ENCODE results near the gene SRR.

The SRR gene

DNA sequence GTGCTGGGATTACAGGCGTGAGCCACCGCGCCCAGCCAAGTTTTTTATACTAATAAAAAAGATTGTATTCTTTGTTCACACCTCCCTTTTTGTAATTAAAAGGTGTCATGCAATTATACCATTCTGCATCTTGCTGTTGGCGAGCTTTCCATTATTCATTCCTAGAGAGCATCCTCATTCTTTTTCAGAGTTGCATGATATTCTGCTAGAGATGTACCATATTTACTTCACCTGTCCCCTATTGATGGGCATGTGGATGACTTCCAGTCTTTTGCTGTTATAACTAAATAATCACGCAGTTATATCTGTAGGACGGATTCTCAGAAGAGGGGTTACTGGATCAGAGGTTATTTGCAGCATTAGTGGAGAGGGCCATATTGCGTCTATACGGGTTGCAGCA is 50.6 kb downstream of the SRR start:
- TF ChIP-seq TCF4 (CRISPR knock-in tag; IDR thresholded peaks at IDR 0.05; ENCODE audit: borderline replicate concordance) = no peak
- TF ChIP-seq, protein P1, sequence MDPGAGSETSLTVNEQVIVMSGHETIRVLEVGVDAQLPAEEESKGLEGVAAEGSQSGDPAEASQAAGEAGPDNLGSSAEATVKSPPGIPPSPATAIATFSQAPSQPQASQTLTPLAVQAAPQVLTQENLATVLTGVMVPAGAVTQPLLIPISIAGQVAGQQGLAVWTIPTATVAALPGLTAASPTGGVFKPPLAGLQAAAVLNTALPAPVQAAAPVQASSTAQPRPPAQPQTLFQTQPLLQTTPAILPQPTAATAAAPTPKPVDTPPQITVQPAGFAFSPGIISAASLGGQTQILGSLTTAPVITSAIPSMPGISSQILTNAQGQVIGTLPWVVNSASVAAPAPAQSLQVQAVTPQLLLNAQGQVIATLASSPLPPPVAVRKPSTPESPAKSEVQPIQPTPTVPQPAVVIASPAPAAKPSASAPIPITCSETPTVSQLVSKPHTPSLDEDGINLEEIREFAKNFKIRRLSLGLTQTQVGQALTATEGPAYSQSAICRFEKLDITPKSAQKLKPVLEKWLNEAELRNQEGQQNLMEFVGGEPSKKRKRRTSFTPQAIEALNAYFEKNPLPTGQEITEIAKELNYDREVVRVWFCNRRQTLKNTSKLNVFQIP (CRISPR knock-in tag; IDR thresholded peaks at IDR 0.05; ENCODE audit: borderline replicate concordance, low read depth) = no peak
- TF ChIP-seq SNAI2 (CRISPR knock-in tag; IDR thresholded peaks at IDR 0.05) = no peak
- TF ChIP-seq, protein P2, sequence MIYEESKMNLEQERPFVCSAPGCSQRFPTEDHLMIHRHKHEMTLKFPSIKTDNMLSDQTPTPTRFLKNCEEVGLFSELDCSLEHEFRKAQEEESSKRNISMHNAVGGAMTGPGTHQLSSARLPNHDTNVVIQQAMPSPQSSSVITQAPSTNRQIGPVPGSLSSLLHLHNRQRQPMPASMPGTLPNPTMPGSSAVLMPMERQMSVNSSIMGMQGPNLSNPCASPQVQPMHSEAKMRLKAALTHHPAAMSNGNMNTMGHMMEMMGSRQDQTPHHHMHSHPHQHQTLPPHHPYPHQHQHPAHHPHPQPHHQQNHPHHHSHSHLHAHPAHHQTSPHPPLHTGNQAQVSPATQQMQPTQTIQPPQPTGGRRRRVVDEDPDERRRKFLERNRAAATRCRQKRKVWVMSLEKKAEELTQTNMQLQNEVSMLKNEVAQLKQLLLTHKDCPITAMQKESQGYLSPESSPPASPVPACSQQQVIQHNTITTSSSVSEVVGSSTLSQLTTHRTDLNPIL (CRISPR knock-in tag; IDR thresholded peaks at IDR 0.05; ENCODE audit: low read depth) = no peak
- TF ChIP-seq, protein P3, sequence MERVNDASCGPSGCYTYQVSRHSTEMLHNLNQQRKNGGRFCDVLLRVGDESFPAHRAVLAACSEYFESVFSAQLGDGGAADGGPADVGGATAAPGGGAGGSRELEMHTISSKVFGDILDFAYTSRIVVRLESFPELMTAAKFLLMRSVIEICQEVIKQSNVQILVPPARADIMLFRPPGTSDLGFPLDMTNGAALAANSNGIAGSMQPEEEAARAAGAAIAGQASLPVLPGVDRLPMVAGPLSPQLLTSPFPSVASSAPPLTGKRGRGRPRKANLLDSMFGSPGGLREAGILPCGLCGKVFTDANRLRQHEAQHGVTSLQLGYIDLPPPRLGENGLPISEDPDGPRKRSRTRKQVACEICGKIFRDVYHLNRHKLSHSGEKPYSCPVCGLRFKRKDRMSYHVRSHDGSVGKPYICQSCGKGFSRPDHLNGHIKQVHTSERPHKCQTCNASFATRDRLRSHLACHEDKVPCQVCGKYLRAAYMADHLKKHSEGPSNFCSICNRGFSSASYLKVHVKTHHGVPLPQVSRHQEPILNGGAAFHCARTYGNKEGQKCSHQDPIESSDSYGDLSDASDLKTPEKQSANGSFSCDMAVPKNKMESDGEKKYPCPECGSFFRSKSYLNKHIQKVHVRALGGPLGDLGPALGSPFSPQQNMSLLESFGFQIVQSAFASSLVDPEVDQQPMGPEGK (CRISPR knock-in tag; IDR thresholded peaks at IDR 0.05; ENCODE audit: borderline replicate concordance) = no peak
- no peak for TF ChIP-seq ZC3H10 (CRISPR knock-in tag; IDR thresholded peaks at IDR 0.05)
- no peak for TF ChIP-seq ESRRG (CRISPR knock-in tag; IDR thresholded peaks at IDR 0.05)
- no peak for TF ChIP-seq ZNF8 (CRISPR knock-in tag; IDR thresholded peaks at IDR 0.05)
- TF ChIP-seq, protein P4, sequence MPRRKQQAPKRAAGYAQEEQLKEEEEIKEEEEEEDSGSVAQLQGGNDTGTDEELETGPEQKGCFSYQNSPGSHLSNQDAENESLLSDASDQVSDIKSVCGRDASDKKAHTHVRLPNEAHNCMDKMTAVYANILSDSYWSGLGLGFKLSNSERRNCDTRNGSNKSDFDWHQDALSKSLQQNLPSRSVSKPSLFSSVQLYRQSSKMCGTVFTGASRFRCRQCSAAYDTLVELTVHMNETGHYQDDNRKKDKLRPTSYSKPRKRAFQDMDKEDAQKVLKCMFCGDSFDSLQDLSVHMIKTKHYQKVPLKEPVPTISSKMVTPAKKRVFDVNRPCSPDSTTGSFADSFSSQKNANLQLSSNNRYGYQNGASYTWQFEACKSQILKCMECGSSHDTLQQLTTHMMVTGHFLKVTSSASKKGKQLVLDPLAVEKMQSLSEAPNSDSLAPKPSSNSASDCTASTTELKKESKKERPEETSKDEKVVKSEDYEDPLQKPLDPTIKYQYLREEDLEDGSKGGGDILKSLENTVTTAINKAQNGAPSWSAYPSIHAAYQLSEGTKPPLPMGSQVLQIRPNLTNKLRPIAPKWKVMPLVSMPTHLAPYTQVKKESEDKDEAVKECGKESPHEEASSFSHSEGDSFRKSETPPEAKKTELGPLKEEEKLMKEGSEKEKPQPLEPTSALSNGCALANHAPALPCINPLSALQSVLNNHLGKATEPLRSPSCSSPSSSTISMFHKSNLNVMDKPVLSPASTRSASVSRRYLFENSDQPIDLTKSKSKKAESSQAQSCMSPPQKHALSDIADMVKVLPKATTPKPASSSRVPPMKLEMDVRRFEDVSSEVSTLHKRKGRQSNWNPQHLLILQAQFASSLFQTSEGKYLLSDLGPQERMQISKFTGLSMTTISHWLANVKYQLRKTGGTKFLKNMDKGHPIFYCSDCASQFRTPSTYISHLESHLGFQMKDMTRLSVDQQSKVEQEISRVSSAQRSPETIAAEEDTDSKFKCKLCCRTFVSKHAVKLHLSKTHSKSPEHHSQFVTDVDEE (CRISPR knock-in tag; IDR thresholded peaks at IDR 0.05) = no peak
- TF ChIP-seq BACH2 (CRISPR knock-in tag; IDR thresholded peaks at IDR 0.05; ENCODE audit: borderline replicate concordance) = no peak
- TF ChIP-seq, protein P5, sequence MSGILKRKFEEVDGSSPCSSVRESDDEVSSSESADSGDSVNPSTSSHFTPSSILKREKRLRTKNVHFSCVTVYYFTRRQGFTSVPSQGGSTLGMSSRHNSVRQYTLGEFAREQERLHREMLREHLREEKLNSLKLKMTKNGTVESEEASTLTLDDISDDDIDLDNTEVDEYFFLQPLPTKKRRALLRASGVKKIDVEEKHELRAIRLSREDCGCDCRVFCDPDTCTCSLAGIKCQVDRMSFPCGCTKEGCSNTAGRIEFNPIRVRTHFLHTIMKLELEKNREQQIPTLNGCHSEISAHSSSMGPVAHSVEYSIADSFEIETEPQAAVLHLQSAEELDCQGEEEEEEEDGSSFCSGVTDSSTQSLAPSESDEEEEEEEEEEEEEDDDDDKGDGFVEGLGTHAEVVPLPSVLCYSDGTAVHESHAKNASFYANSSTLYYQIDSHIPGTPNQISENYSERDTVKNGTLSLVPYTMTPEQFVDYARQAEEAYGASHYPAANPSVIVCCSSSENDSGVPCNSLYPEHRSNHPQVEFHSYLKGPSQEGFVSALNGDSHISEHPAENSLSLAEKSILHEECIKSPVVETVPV (CRISPR knock-in tag; IDR thresholded peaks at IDR 0.05) = no peak
- no peak for ATAC-seq

DNA sequence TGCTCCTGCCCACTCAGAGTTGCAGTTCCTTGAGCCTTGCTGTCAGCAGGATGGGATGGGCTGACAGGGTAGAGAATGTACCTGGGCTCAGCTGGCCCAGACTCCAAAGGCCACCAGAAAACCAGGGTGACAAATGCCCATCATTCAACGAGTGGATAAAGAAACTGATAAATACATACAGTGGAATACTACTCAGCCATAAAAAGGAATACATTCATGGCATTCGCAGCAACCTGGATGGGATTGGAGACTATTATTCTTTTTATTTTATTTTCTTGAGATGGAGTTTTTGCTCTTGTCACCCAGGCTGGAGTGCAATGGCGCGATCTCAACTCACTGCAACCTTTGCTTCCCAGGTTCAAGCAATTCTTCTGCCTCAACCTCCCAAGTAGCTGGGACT is 53.5 kb downstream of the SRR start:
- TF ChIP-seq CSDC2 (CRISPR knock-in tag; IDR thresholded peaks at IDR 0.05) (no peak), RARB (CRISPR knock-in tag; IDR thresholded peaks at IDR 0.05) (no peak), ZNF8 (CRISPR knock-in tag; IDR thresholded peaks at IDR 0.05) (no peak), TCF4 (CRISPR knock-in tag; IDR thresholded peaks at IDR 0.05; ENCODE audit: borderline replicate concordance) (no peak), ISL1 (CRISPR knock-in tag; IDR thresholded peaks at IDR 0.05) (no peak), ZNF565 (CRISPR knock-in tag; conservative IDR thresholded peaks at IDR 0.05; ENCODE audit: low read depth) (no peak), SNAI2 (CRISPR knock-in tag; IDR thresholded peaks at IDR 0.05) (no peak), PPARA (CRISPR knock-in tag; IDR thresholded peaks at IDR 0.05; ENCODE audit: borderline replicate concordance) (no peak), TOX (CRISPR knock-in tag; IDR thresholded peaks at IDR 0.05; ENCODE audit: borderline replicate concordance) (no peak), ZFP3 (CRISPR knock-in tag; IDR thresholded peaks at IDR 0.05) (no peak)
- TF ChIP-seq, protein P5 (CRISPR knock-in tag; IDR thresholded peaks at IDR 0.05) = no peak
- TF ChIP-seq, protein P4 (CRISPR knock-in tag; IDR thresholded peaks at IDR 0.05) = no peak
- no peak for ATAC-seq
